Heart left ventricle (tissue), 16 donors: ENCODE data around the gene CDKL5. TPM values are rescaled to one million over a fixed set of nuclear protein-coding genes. Genes with fewer than 3 reads are reported as not detected.

Experiments
- ATAC-seq, 4 donors: fragments of 200-7000 bp; cut with Tn5 transposase; one replicate each; pipeline ENCODE4 v1.9.1; 2020 to 2022; ENCODE audit warnings: moderate library complexity in 4 of 4, mild to moderate bottlenecking in 3 of 4, moderate number of reproducible peaks in 1 of 4
- DNase-seq, 5 donors: peaks; one replicate each; pipeline ENCODE4 v3.0.0-alpha.2; 2020
- H3K27ac ChIP-seq, 12 donors: fragments of 200-600 bp; sonication (generic) in 4 of 12; one replicate each; pipeline versions ENCODE4 v1.5.0 to v1.8.0; 2016 to 2022; ENCODE audit warnings: mild to moderate bottlenecking in 2 of 12
- H3K27me3 ChIP-seq, 9 donors: fragments of 200-600 bp; sonication (generic) in 2 of 9; one replicate each; pipeline versions ENCODE4 v1.5.1 to v1.8.0; 2016 to 2022; ENCODE audit warnings: mild to moderate bottlenecking in 3 of 9
- H3K36me3 ChIP-seq, 9 donors: fragments of 200-600 bp; sonication (generic) in 2 of 9; one replicate each; pipeline versions ENCODE4 v1.5.0 to v1.8.0; 2018 to 2022; ENCODE audit warnings: mild to moderate bottlenecking in 2 of 9
- H3K4me1 ChIP-seq, 12 donors: fragments of 200-600 bp; sonication (generic) in 4 of 12; one replicate each; pipeline versions ENCODE4 v1.5.0 to v1.8.0; 2016 to 2022; ENCODE audit warnings: mild to moderate bottlenecking in 3 of 12
- H3K4me3 ChIP-seq, 12 donors: fragments of 200-600 bp; sonication (generic) in 4 of 12; one replicate each; pipeline versions ENCODE4 v1.5.0 to v1.8.0; 2017 to 2022; ENCODE audit warnings: mild to moderate bottlenecking in 9 of 12, moderate library complexity in 4 of 12
- H3K9me3 ChIP-seq, 12 donors: fragments of 200-600 bp; sonication (generic) in 4 of 12; one replicate each; pipeline versions ENCODE4 v1.5.0 to v1.8.0; 2016 to 2022; ENCODE audit warnings: mild to moderate bottlenecking in 1 of 12
- CTCF ChIP-seq, 12 donors: fragments of 200-600 bp; sonication (generic) in 4 of 12; IDR thresholded peaks; one replicate each; pipeline versions ENCODE4 v1.5.0 to v1.8.0; 2018 to 2022; ENCODE audit warnings: antibody characterized with exemption in 12 of 12, mild to moderate bottlenecking in 5 of 12
- POLR2A ChIP-seq, 2 donors: fragments of 450-650 bp; IDR thresholded peaks; one replicate each; pipeline ENCODE4 v1.6.1; 2017; ENCODE audit warnings: antibody characterized with exemption in 2 of 2, mild to moderate bottlenecking in 2 of 2, moderate library complexity in 2 of 2
- WGBS, 4 donors: extraction: QIAGEN DNeasy Blood & Tissue Kit in 2 of 4; methylation state at CpG; one replicate each; pipeline versions ENCODE4 v1.1.5 to v1.1.7; 2013 to 2018; 5-methylcytosine and 5-hydroxymethylcytosine counted together
- intact Hi-C, 10 donors: fragments of 100-400 bp; cut with DNase I; formaldehyde crosslinking; loops; one replicate each; pipeline versions ENCODE4 v1.11.1 to v1.14.2; 2022
- polyA plus RNA-seq, 2 donors: library from polyadenylated mRNA; stranded (reverse); fragments of 200-250 nt; gene quantifications; one replicate each; pipeline ENCODE4 v1.2.3, GENCODE V29; 2013
- total RNA-seq, 9 donors: library from RNA; depleted of rRNA in 2 of 9; stranded (reverse); fragments of >200 nt in 2 of 9; fragmentation: NEBNext Ultra II Directional in 3 of 9; extraction: Animal tissue kit (Norgen Biotek cat#: 25700) in 3 of 9; gene quantifications; one replicate each; pipeline versions ENCODE4 v1.1.0 to v1.2.4, GENCODE V29; 2016 to 2023
- donor health status: ischemic (EF 13 %, LVEDD 7.1; RV severe dilation, severe dysfunction).
- donor health status: healthy with polysubstance abuse.
- donor health status: DM: no; HTN: yes; CAD: no.
- donor health status: DM: no; HTN: no; CAD: no.
- donor health status: ischemic (EF 25% LVEDD 6.9; RV normal size, moderate dysfunction).
- donor health status: ischemic (EF 25% LVEDD 5.7; RV mildly dilated, moderate dysfunction).
- donor health status: healthy.
- donor health status: DM: yes; HTN: yes; CAD: no.
- donor health status: ischemic (EF 35%, LVEDD 5.7; RV mildly dilated, moderate dysfunction).
- donor health status: nonischemic (EF 11% LVEDD 7.7; RV severe dilation, severe dysfunction).
- donor health status: DM: yes; HTN: yes; CAD: no.
- donor health status: PGD.
- donor health status: ischemic (EF 29% LVEDD 5.4; RV normal size, mild dysfunction).
- donor health status: nonischemic (EF 23%, LVEDD 6.1; RV moderate dilation, normal function).

CDKL5 gene
- total and polyA plus RNA-seq, 11 donors: 3.0 to 12.5 (median 9.3) TPM

GRCh38 chrX:18461431-18461830 lies 36.0 kb downstream of the CDKL5 start:
- no peak for ATAC-seq
- Histone ChIP-seq H3K27me3 (no peaks in the 10 kb centered on the region), H3K27ac (no peak overlapping the region), H3K4me3 (no peak overlapping the region), H3K4me1 (peaks cover 0 to 4% (median 0%) of the 10 kb centered on the region in 12 donors), H3K9me3 (no peaks in the 10 kb centered on the region), H3K36me3 (no peaks in the 10 kb centered on the region)
- intact Hi-C loops: no loop called here
- TF ChIP-seq POLR2A (IDR thresholded peaks at IDR 0.05) (no peak), CTCF (IDR thresholded peaks at IDR 0.05) (no peak)
- no peak for DNase-seq
- 44 to 65% (median 46%) methylated on average over 1 of the region's 1 CpG for WGBS, 4 donors

- no peak overlapping the region for H3K27ac ChIP-seq
- ATAC-seq: no peak
- H3K4me1 ChIP-seq: peaks cover 0 to 4% (median 0%) of the 10 kb centered on the region in 12 donors
- no peaks in the 10 kb centered on the region for H3K27me3 ChIP-seq
- no peaks in the 10 kb centered on the region for H3K9me3 ChIP-seq
- DNase-seq: no peak
- no peak overlapping the region for H3K4me3 ChIP-seq
- TF ChIP-seq CTCF (IDR thresholded peaks at IDR 0.05) (no peak), POLR2A (IDR thresholded peaks at IDR 0.05) (no peak)
- intact Hi-C loops: no loop called here
- no peaks in the 10 kb centered on the region for H3K36me3 ChIP-seq
Observed at GRCh38 chrX:18464499-18464898, 39.1 kb downstream of the CDKL5 start.

GRCh38 chrX:18465051-18465450 lies 39.6 kb downstream of the CDKL5 start:
- intact Hi-C loops: no loop called here
- WGBS, 4 donors: 76 to 95% (median 88%) methylated on average over 4 of the region's 4 CpGs
- DNase-seq: no peak
- Histone ChIP-seq H3K36me3 (no peaks in the 10 kb centered on the region), H3K4me1 (peaks cover 0 to 4% (median 0%) of the 10 kb centered on the region in 12 donors), H3K27me3 (no peaks in the 10 kb centered on the region), H3K27ac (no peak overlapping the region), H3K4me3 (no peak overlapping the region), H3K9me3 (no peaks in the 10 kb centered on the region)
- ATAC-seq: no peak
- TF ChIP-seq POLR2A (IDR thresholded peaks at IDR 0.05) (no peak), CTCF (IDR thresholded peaks at IDR 0.05) (no peak)

- intact Hi-C loops: no loop called here
- 88 to 99% (median 95%) methylated on average over 4 of the region's 4 CpGs for WGBS, 4 donors
- DNase-seq (no peak), ATAC-seq (no peak)
- Histone ChIP-seq H3K9me3 (no peaks in the 10 kb centered on the region), H3K27ac (no peak overlapping the region), H3K27me3 (no peaks in the 10 kb centered on the region), H3K36me3 (no peaks in the 10 kb centered on the region), H3K4me1 (no peaks in the 10 kb centered on the region), H3K4me3 (no peak overlapping the region)
- no peak for TF ChIP-seq POLR2A (IDR thresholded peaks at IDR 0.05)
- no peak for TF ChIP-seq CTCF (IDR thresholded peaks at IDR 0.05)
Observed at GRCh38 chrX:18468599-18468998, 43.2 kb downstream of the CDKL5 start.
